ENCODE data around the gene TP53.
"Not testable (repeated sequence)": the region's sequence is repeated elsewhere in the genome, so short reads cannot be mapped to it uniquely, and the experiment has no call there.

The TP53 gene

DNA sequence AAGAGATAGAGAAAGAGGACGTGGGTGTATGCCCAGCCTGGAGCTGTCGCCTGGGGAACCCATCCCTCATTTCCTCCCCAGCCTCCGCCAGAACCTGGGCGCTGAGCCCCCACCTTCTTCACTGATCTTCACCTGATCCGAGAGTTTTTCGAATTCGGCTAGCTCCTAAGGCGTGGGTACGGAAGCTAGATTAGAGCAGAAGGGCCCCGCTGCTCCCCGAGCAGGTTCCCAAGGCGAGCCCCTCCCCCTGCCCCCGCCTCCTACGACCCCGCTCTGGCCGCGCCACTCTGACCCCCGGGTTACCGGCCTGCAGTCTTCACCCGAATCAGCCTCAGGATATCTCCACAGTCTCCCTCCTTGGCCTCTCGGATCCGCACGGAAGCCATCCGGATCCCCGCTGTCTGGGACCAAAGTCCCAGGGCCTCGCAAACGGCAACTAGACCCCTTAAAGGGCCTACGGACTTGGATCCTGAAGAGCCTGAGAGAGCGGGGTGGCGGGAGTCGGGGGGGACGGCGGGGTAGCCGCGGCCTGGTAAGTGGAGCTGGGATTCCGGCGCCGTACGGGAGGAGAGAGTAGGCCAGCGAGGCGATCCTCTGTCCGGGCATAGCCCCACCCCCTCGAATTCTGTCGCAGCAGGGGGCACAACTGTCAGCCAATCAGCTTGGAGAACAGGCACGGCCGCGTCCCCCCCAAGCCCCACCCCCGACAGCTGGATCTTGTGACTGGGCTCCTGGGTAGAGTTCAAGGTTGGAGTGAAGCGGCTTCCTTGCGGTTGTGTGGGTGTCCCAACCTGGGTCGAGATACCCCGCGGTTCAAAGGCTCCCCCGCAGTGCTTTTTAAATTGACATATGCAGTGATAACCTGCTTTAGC is 59.8 kb downstream of the TP53 start, which contains the start of gene SAT2:
TSS of gene SAT2 (minus strand) at position 572 of the 872 bp plus-strand sequence. CDS start at position 386, 186 bp downstream.
- peak within 1 kb of the TSS; percentile 86 for H3K9ac ChIP-seq (ENCODE audit: low read depth, low read length)
- peak within 1 kb of the TSS; percentile 99 for H3K27ac ChIP-seq (ENCODE audit: low read depth, low read length)
- no peaks in the 10 kb centered on the region for H3K36me3 ChIP-seq (ENCODE audit: control insufficient read depth, insufficient read depth, low read length)
- peak within 1 kb of the TSS; percentile 95 for H3K4me3 ChIP-seq (ENCODE audit: low read depth, low read length)
- no peaks in the 10 kb centered on the region for H3K27me3 ChIP-seq (ENCODE audit: control insufficient read depth, insufficient read depth, low read length)
- no peaks in the 10 kb centered on the region for H3K9me3 ChIP-seq (ENCODE audit: control insufficient read depth, insufficient read depth, low read length)
- H3K4me1 ChIP-seq (ENCODE audit: control insufficient read depth, insufficient read depth, low read length) = peaks cover 6% of the 10 kb centered on the region; the same call in 1 of the 2 replicates

DNA sequence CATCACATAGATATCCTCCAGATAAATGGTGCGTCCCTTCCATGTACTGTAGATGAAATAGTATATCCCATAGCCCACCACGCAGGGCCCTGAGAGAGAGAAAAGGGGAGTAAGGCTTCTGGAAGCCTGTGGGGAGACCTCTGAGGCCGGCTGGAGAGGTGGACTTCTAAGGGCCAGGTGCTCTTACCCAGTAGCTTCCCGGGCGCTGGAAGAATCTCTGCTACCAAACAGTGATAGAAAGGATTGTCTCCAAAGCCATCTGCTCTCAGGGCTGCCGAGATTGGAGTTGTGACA is 60.4 kb downstream of the TP53 start:
- Histone ChIP-seq H3K9ac (ENCODE audit: low read depth, low read length) (peak overlapping the region; percentile 86), H3K4me1 (ENCODE audit: control insufficient read depth, insufficient read depth, low read length) (peaks cover 6% of the 10 kb centered on the region; the same call in 1 of the 2 replicates), H3K9me3 (ENCODE audit: control insufficient read depth, insufficient read depth, low read length) (no peaks in the 10 kb centered on the region), H3K4me3 (ENCODE audit: low read depth, low read length) (peak overlapping the region; percentile 95), H3K27ac (ENCODE audit: low read depth, low read length) (peak overlapping the region; percentile 99), H3K27me3 (ENCODE audit: control insufficient read depth, insufficient read depth, low read length) (no peaks in the 10 kb centered on the region), H3K36me3 (ENCODE audit: control insufficient read depth, insufficient read depth, low read length) (no peaks in the 10 kb centered on the region)

DNA sequence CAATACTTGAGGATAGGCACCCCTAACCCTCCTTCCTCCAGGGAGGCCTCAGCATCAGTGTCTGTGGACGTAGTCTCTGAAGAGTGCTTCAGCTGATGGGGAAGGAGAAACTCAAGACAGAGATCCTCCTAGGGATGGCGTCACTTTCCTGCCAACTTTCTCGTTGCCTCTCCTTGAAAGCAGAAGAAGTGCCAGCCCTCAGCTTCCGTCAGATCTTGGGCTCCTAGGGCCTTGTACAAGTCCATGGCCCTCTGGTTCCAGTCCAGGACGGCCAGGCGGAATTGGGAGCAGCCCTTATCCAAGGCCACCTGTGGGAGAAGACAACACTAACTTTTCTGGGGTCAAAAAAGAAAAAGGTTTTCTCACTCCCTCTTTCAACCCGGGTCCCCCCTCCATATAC is 61.0 kb downstream of the TP53 start:
- Histone ChIP-seq H3K27me3 (ENCODE audit: control insufficient read depth, insufficient read depth, low read length) (no peaks in the 10 kb centered on the region), H3K4me1 (ENCODE audit: control insufficient read depth, insufficient read depth, low read length) (peaks cover 6% of the 10 kb centered on the region; the same call in 1 of the 2 replicates), H3K36me3 (ENCODE audit: control insufficient read depth, insufficient read depth, low read length) (no peaks in the 10 kb centered on the region), H3K4me3 (ENCODE audit: low read depth, low read length) (peak overlapping the region; percentile 95; the same call in 1 of the 2 replicates), H3K27ac (ENCODE audit: low read depth, low read length) (no peak overlapping the region), H3K9ac (ENCODE audit: low read depth, low read length) (no peak overlapping the region), H3K9me3 (ENCODE audit: control insufficient read depth, insufficient read depth, low read length) (no peaks in the 10 kb centered on the region)

DNA sequence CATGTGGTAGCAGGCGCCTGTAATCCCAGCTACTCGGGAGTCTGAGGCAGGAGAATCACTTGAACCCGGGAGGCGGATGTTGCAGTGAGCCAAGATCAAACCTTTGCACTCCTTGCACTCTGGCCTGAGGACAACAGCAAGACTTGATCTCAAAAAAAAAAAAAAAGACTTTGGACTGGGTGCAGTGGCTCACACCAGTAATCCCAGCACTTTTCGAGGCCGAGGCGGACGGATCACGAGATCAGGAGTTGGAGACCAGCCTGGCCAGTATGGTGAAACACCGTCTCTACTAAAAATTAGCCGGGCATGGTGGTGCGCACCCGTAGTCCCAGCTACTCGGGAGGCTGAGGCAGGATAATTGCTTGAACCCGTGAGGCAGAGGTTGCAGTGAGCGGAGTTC is 61.5 kb downstream of the TP53 start:
- not testable (repeated sequence) for H3K27me3 ChIP-seq (ENCODE audit: control insufficient read depth, insufficient read depth, low read length)

DNA sequence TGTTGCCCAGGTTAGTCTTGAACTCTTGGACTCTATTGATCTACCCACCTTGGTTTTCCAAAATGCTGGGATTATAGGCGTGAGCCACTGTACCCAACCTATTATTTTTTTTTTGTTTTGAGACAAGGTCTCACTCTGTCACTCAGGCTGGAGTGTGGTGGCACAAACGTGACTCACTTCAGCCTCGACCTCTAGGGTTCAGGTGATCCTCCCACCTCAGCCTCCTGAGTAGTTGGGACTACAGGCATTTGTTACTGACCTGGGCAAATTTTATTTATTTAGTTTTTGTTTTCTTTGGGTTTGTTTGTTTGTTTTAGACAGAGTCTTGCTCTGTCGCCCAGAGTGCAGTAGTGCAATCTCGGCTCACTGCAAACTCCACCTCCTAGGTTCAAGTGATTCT is 63.6 kb downstream of the TP53 start:
- no peak overlapping the region for H3K9ac ChIP-seq (ENCODE audit: low read depth, low read length)
- H3K27ac ChIP-seq (ENCODE audit: low read depth, low read length) = no peak overlapping the region
- peaks cover 6% of the 10 kb centered on the region; the same call in 1 of the 2 replicates for H3K4me1 ChIP-seq (ENCODE audit: control insufficient read depth, insufficient read depth, low read length)
- H3K27me3 ChIP-seq (ENCODE audit: control insufficient read depth, insufficient read depth, low read length) = no peaks in the 10 kb centered on the region
- H3K9me3 ChIP-seq (ENCODE audit: control insufficient read depth, insufficient read depth, low read length) = no peaks in the 10 kb centered on the region
- no peaks in the 10 kb centered on the region for H3K36me3 ChIP-seq (ENCODE audit: control insufficient read depth, insufficient read depth, low read length)
- no peak overlapping the region for H3K4me3 ChIP-seq (ENCODE audit: low read depth, low read length)

More for the DNA sequence above, 61.5 kb downstream of the TP53 start:
- H3K36me3 ChIP-seq (ENCODE audit: control insufficient read depth, insufficient read depth, low read length); H3K4me3 ChIP-seq (ENCODE audit: low read depth, low read length); H3K4me1 ChIP-seq (ENCODE audit: control insufficient read depth, insufficient read depth, low read length); H3K9me3 ChIP-seq (ENCODE audit: control insufficient read depth, insufficient read depth, low read length); H3K9ac ChIP-seq (ENCODE audit: low read depth, low read length); H3K27ac ChIP-seq (ENCODE audit: low read depth, low read length): not testable (repeated sequence)

DNA sequence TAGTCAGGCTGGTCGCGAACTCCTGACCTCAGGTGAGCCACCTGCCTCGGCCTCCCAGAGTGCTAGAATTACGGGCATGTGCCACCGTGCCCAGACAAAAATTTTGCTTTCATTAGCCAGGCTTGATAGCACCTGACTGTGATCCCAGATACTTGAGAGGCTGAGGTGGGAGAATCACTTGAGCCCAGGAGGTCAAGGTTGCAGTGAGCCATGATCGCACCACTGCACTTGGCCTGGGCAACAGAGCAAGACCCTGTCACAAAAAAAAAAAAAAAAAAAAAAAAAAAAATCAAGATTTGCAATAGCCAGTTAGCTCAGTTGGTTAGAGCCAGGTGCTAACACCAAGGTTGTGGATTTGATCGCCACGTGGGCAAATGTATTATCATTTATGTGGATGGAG is 66.5 kb downstream of the TP53 start:
- no peaks in the 10 kb centered on the region for H3K36me3 ChIP-seq (ENCODE audit: control insufficient read depth, insufficient read depth, low read length)
- H3K27me3 ChIP-seq (ENCODE audit: control insufficient read depth, insufficient read depth, low read length) = no peaks in the 10 kb centered on the region
- no peaks in the 10 kb centered on the region for H3K4me1 ChIP-seq (ENCODE audit: control insufficient read depth, insufficient read depth, low read length)
- H3K9ac ChIP-seq (ENCODE audit: low read depth, low read length) = no peak overlapping the region
- H3K27ac ChIP-seq (ENCODE audit: low read depth, low read length) = no peak overlapping the region
- H3K9me3 ChIP-seq (ENCODE audit: control insufficient read depth, insufficient read depth, low read length) = no peaks in the 10 kb centered on the region
- no peak overlapping the region for H3K4me3 ChIP-seq (ENCODE audit: low read depth, low read length)

DNA sequence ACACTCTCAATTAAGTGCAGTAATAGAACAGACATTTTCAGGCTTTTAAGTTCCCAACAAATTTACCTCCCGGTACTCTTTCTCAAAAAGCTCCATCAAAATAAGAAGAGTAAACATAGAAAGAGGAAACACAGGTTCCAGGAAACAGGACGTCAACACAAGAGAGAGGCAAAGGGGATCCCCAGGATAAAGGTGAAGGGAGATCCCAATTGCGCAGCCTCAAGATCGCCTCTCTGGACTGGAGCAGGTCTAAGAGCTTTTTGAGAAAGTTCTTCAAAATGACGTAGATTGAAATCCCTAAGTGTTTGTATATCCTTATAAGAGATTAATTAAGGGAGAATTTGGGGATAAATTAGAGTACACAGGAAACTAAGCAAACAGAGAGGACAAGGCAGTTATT is 68.7 kb downstream of the TP53 start:
- no peaks in the 10 kb centered on the region for H3K36me3 ChIP-seq (ENCODE audit: control insufficient read depth, insufficient read depth, low read length)
- no peaks in the 10 kb centered on the region for H3K9me3 ChIP-seq (ENCODE audit: control insufficient read depth, insufficient read depth, low read length)
- H3K4me1 ChIP-seq (ENCODE audit: control insufficient read depth, insufficient read depth, low read length) = peaks cover 4% of the 10 kb centered on the region; the same call in 1 of the 2 replicates
- no peak overlapping the region for H3K27ac ChIP-seq (ENCODE audit: low read depth, low read length)
- H3K9ac ChIP-seq (ENCODE audit: low read depth, low read length) = no peak overlapping the region
- no peak overlapping the region for H3K4me3 ChIP-seq (ENCODE audit: low read depth, low read length)
- H3K27me3 ChIP-seq (ENCODE audit: control insufficient read depth, insufficient read depth, low read length) = no peaks in the 10 kb centered on the region
